Measurements from ENCODE around the gene NLRP6.

The NLRP6 gene

GRCh38 chr11:292211-293121, 14.3 kb downstream of the NLRP6 start:
- ChIA-PET CTCF (no interaction called here), POLR2A (ENCODE audit: low non-redundant PET) (no interaction called here)
- no peak for TF ChIP-seq CTCF (conservative IDR thresholded peaks at IDR 0.05; ENCODE audit: low read depth)
- no peak overlapping the region for H3K27ac ChIP-seq
- DNase-seq (ENCODE audit: low spot score): no peak

GRCh38 chr11:293271-293851, 15.2 kb downstream of the NLRP6 start:
- DNase-seq (ENCODE audit: low spot score): no peak
- POLR2A ChIA-PET (ENCODE audit: low non-redundant PET): no interaction called here
- CTCF ChIA-PET: no interaction called here
- no peak overlapping the region for H3K27ac ChIP-seq
- no peak for TF ChIP-seq CTCF (conservative IDR thresholded peaks at IDR 0.05; ENCODE audit: low read depth)

- no peak for DNase-seq (ENCODE audit: low spot score)
- POLR2A ChIA-PET (ENCODE audit: low non-redundant PET): no interaction called here
Observed at GRCh38 chr11:293852-294661, 15.8 kb downstream of the NLRP6 start.

GRCh38 chr11:294780-295179, 16.6 kb downstream of the NLRP6 start:
- TF ChIP-seq CTCF (conservative IDR thresholded peaks at IDR 0.05; ENCODE audit: low read depth): no peak
- CTCF ChIA-PET: interaction anchor here (0.6 kb wide), 1 partner anchor 44 kb away, joined by 3 read pairs; no protein-coding TSS in a partner anchor
- POLR2A ChIA-PET (ENCODE audit: low non-redundant PET): no interaction called here
- DNase-seq (ENCODE audit: low spot score): no peak
- no peak overlapping the region for H3K27ac ChIP-seq

More at GRCh38 chr11:293852-294661, 15.8 kb downstream of the NLRP6 start:
- CTCF ChIA-PET: interaction anchor here (0.6 kb wide), 1 partner anchor 43 kb away, joined by 3 read pairs; no protein-coding TSS in a partner anchor
- TF ChIP-seq CTCF (conservative IDR thresholded peaks at IDR 0.05; ENCODE audit: low read depth): no peak
- no peak overlapping the region for H3K27ac ChIP-seq

- no peak for DNase-seq (ENCODE audit: low spot score)
- POLR2A ChIA-PET (ENCODE audit: low non-redundant PET): no interaction called here
- CTCF ChIA-PET: no interaction called here
- no peak for TF ChIP-seq CTCF (conservative IDR thresholded peaks at IDR 0.05; ENCODE audit: low read depth)
- no peak overlapping the region for H3K27ac ChIP-seq
Observed at GRCh38 chr11:295351-296170, 17.4 kb downstream of the NLRP6 start.
